GM23248 (cell line): Measurements from ENCODE around the gene KRTAP27-1.

Experiments
- EZH2 ChIP-seq: fragments of 200-600 bp; sonication (generic); IDR thresholded peaks from 2 replicates; pipeline ENCODE4 v1.6.1; 2018; ENCODE audit warnings: antibody characterized with exemption, mild to moderate bottlenecking; ENCODE audit not compliant: insufficient read depth, poor library complexity, severe bottlenecking
- EZH2phosphoT487 ChIP-seq: fragments of 200-600 bp; sonication (generic); IDR thresholded peaks from 2 replicates; pipeline ENCODE4 v1.6.1; 2018; ENCODE audit warnings: antibody characterized with exemption, moderate library complexity, mild to moderate bottlenecking, low read depth; ENCODE audit not compliant: insufficient read depth

DNA sequence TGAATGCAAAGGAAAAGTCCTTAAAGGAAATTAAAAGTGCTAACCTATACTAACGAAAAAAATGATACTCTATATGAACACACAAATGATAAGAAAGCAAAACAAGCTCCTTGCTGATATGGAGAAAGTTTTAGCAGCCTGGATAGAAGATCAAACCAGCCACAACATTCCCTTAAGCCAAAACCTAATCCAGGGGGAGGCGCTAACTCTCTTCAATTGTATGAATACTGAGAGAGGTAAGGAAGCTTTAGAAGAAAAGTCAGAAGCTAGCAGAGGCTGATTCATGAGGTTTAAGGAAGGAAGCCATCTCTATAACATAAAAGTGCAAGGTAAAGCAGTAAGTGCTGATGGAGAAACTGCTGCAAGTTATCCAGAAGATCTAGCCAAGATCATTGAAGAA lies 7.5 kb upstream of the KRTAP27-1 start:
- no peak for TF ChIP-seq EZH2phosphoT487
- no peak for TF ChIP-seq EZH2
